ENCODE measurements around the gene CCDC142.
"Not testable (repeated sequence)": the region's sequence is repeated elsewhere in the genome, so short reads cannot be mapped to it uniquely, and the experiment has no call there.

Gene CCDC142

DNA sequence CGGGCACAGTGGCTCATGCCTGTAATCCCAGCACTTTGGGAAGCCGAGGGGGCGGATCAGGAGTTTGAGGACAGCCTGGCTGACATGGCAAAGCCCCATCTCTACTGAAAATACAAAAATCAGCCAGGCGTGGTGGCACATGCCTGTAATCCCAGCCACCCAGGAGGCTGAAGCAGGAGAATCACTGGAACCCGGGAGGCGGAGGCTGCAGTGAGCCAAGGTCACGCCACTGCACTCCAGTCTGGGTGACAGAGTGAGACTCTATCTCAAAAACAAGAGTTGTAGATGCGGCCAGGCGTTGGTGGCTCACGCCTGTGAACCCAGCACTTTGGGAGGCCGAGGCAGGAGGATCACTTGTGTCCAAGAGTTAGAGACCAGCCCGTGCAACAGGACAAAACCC is 12.1 kb downstream of the CCDC142 start:
- not testable (repeated sequence) for FAIRE-seq

DNA sequence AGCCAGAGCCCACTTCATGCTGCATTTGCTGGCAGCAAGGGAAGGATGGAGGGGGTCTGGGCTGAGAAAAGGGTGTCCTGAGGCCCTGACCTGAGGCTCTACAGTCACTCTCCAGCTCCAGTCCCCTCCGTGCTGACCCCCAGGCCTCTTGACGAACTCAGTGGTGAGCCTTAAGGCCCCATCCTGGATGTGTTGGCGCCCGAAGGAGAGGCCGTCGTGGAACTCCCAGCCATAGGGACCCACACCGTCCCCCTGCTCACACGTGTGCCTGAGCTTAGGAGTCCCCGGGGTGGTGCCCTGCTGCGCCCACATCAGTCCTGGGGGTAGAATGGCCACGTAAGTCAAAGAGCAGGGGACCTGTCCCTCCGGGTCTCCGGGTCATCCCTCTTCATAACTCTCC is 18.4 kb downstream of the CCDC142 start:
- no peak for FAIRE-seq

DNA sequence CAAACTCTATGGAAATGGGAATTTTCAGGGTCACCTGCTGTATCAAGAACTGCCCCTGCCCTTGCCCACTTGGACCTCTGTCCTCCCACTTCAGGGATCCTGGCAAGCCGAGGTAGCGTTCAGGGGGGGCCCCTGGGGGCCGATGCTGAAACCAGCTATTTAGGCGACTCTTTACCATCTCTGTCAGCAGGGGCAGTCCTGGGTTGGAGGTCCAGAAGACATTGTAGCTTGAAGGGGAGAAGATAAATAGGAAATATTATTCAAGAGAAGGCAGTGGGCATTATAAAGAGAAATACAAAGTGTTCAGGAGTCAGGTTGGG is 20.1 kb downstream of the CCDC142 start:
- FAIRE-seq, result no peak

DNA sequence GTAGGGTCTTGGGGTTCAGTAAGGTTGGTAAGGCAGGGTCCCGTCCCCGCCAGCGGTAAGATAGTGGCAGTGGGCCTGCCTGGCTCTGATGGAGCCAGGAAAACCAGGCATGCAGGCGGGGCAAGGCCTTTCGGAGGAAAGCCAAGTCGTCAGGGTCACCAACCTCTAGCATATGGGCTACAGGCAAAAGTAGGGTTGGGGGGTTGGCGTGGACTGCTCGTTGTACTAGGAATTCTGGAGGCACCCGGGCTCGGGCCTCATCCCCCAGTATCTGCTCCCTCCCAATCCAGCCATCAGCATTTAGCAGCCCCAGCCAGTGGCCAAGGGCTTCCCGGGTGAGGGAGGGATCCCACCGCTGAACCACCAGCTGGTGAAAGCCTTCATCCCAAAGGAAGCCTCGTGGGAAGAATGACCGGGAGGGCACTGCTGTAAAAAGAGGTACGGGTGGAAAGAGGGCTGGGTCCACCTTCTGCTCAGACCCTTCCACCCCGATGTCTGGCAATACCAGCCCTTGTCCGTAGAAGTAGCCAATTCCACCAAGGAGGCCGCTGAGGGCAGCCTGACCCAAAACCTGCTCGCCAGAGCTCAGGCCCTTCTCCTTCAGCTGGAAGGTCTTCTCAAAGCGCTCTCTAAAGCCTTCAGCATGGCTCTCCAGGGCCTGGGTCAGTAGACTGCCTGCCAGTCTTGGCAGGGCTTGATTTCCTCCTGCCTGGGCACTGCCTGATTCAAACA is 20.6 kb downstream of the CCDC142 start:
- FAIRE-seq, result no peak

DNA sequence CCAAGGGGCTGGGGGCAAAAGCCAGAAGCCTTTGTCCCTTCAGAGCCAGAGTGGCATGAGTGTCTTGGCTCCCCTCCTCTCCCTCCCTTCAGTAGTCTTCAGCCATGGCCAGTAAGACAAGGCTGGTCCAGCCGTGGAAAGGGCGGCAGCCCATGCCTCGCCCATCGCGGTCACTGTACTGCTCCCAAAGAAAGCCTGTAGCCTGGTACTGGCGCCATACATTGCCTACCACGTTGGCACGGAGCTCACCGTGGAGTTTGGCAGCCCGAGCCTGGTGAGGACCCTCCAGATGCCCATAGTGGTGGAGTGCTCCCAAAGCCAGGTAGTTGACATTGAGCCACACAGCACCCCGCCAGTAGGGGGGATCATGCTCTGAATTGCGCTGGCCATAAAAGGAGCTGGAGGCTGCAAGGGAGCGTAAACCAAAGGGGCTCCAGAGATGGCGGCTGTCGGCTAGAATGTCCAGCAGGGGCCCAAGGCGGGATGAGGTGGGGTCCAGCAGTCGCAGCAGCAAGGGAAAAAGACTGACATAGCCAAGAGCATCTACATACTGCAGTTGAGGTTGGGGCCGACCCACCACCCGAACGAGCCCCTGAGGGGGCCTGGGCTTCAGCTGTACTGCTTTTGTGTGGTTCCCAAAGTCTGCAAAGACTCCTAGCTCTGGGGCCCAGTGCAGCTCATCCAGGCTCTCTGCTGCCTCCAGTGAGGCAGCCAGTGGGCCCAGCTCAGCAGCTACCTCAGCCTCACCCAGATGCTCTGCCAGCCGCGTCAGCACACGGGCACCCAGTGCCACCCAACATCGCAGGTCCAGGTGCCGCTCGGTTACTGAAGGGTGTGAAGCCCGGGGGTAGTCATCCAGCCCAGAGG is 21.4 kb downstream of the CCDC142 start:
- no peak for FAIRE-seq

DNA sequence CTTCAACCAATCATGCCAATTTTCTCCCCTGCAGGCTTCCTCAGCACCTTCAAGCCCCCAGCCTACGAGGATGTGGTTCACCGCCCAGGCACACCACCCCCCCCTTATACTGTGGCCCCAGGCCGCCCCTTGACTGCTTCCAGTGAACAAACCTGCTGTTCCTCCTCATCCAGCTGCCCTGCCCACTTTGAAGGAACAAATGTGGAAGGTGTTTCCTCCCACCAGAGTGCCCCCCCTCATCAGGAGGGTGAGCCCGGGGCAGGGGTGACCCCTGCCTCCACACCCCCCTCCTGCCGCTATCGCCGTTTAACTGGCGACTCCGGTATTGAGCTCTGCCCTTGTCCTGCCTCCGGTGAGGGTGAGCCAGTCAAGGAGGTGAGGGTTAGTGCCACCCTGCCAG is 22.6 kb downstream of the CCDC142 start:
- not testable (repeated sequence) for FAIRE-seq

DNA sequence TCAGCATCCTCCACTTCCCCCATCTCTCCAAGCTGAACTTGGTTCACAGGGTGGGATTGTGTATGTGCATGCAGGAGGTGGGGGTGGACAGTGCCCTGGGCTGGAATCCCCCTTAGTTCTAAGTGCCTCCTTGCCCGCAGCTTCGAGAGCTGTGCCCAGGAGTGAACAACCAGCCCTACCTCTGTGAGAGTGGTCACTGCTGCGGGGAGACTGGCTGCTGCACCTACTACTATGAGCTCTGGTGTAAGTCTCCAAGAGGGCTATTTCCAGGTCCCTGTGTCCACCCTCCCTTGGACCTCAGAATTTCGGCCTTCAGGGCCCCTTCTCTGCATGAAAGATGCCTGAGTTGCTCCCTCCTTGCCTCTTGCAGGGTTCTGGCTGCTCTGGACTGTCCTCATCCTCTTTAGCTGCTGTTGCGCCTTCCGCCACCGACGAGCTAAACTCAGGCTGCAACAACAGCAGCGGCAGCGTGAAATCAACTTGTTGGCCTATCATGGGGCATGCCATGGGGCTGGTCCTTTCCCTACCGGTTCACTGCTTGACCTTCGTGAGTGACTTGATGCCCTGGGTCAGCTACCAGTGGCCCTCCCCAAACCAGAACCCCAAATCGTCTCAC is 23.2 kb downstream of the CCDC142 start:
- not testable (repeated sequence) for FAIRE-seq

DNA sequence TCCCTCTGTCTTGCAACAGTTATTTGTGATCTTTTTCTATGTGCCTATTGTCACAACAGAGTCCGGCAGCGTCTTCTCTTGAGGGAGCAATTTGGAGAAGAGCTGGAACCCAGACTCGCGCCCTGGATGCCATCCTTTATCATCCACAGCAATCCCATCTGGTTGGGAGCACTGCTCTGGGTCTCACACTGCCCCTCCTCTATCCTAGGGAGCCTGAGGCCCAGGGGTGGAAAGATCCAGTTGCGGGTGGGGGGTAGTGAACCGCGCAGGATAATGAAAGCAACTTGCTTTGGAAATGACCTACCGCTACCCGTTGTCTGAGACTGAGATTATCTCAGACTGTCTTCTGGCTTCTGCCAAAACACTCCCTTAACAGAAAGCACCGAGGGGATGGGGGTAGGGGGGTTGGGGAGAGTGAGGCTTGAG is 23.8 kb downstream of the CCDC142 start:
- no peak for FAIRE-seq

DNA sequence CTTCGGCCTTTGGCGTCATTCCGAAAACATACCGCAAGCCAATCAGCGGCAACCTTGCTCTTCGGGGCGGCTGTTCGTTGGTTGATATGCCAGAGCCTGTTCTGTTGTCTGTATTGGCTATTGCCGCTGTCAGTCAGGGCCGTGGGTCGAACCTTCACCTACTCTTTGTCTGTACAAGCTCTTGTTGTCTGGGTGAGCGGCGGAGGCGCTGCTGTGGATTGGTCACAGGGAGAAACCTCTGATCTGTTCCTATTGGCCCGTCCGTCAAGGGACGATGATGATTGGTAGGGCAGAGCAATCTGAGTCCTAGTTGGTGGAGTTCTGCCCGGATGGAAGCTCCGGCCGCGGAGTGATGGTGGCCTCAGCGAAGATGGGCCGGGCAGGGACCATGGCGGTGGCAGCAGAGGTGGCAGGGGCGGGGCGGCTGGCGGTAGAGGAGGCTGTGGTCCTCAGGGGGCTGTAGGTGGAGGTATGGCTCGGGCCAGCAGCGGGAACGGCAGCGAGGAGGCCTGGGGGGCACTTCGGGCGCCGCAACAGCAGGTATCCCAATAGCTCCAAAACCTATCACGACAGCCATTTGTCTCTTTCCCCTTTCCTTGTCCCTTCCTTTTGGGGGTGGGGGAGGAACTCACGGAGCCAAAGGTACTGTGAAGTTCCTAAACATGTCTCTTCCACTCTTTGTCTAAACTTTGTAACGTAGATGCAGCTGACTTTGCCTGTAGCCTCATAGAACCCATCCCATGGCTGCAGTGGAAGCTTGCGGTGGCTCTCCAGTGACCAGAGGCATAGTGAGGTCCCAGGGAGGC is 24.5 kb downstream of the CCDC142 start, which contains the start of gene WBP1:
TSS of gene WBP1 (plus strand) at position 307 of the 806 bp plus-strand sequence. CDS start at position 472, 165 bp downstream.
- peak; percentile 96 for FAIRE-seq

DNA sequence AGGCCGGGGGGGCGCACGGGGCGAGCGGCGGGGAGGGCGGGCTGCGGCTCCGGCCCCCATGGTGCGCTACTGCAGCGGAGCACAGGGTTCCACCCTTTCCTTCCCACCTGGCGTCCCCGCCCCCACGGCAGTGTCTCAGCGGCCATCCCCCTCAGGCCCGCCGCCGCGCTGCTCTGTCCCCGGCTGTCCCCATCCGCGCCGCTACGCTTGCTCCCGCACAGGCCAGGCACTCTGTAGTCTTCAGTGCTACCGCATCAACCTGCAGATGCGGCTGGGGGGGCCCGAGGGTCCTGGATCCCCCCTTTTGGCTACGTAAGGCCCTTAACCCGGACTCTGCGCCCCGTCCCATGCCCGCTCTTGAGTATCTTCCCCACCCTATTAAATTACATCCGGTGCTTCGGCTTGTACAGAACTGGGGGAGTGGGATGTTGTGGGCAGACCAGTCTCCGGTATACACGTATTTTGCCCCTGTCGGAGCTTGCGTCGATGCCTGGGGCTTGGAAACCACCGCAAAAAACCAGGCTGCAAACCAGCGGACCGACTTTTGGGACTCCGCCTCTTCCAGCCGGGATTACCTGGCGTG is 25.2 kb downstream of the CCDC142 start:
- FAIRE-seq, result no peak

DNA sequence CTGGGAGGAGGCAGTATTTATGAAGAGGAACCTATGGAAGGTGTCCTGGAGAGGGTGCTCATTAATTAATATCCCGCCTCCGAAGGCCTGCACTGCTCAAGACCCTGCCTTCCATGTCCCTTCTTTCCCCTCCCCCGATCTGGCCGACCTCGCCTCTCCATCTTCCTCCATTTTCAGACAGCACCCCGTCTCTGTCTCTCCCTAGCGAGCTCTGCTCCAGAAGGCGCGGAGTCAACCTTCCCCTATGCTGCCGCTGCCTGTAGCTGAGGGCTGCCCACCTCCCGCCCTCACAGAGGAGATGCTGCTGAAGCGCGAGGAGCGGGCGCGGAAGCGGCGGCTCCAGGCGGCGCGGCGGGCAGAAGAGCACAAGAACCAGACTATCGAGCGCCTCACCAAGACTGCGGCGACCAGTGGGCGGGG is 25.7 kb downstream of the CCDC142 start:
- FAIRE-seq, result no peak

DNA sequence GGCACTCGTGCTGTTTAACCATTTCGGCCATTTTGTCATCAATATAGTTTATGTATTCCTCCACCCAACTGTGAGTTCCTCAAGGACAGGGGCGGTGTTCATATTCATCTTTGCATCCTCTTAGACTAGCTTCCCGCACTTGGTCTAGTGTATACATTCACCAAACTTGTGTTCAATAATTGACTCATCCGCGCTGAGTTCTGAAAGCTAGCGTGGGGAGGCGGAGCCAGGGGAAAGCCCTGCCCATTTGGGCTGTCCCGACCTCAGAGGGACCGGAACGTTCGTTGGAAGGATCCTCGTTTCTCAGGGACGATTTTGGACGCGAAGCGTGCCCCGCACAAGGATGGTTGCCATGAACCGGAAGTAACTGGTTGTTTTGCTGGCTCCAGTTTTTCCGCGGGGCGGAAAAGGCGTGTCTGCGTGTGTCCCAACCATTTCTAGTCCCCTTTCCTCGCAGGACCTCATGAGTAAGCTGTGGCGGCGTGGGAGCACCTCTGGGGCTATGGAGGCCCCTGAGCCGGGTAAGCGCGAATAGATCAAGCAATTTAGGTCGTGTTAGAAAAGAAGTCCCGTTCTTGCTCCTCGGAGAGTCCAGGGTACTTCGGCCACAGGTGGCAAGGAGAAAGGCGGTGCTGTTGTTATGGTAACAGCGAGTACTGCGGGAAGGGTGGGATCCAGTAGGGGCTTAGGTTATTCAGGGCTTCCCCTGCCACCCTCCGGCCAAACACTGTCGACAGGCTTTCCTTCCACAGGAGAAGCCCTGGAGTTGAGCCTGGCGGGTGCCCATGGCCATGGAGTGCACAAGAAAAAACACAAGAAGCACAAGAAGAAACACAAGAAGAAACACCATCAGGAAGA is 27.9 kb downstream of the CCDC142 start, which contains the start of gene INO80B:
TSS of gene INO80B (plus strand) at position 434 of the 858 bp plus-strand sequence. CDS start at position 464, 30 bp downstream.
- FAIRE-seq, result peak; percentile 91

DNA sequence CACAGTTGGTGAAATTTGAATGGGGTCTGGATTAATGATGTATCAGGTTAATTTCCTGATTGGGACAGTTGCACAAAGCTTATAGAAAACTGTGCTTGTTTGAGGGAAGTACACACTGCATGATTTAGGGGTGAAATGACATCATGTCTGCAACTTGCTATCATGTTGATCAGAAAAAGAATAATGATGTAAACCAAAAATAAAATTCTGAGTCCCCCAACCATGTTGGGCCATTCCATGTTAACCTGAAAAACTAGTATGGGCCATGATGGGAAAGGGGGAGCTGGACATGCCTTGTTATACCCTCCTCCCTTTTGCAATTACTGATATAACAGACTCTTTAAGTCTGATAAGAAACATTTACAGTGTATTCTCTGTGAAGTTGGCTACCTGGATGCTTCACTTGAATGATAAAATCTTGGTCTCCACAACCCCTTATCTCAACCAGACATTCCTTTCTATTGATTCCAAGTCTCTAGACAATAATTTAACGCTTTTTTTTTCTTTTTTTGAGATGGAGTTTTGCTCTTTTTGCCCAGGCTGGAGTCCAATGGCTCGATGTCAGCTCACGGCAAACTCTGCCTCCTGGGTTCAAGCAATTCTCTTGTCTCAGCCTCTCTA is 32.1 kb downstream of the CCDC142 start:
- FAIRE-seq, result no peak

DNA sequence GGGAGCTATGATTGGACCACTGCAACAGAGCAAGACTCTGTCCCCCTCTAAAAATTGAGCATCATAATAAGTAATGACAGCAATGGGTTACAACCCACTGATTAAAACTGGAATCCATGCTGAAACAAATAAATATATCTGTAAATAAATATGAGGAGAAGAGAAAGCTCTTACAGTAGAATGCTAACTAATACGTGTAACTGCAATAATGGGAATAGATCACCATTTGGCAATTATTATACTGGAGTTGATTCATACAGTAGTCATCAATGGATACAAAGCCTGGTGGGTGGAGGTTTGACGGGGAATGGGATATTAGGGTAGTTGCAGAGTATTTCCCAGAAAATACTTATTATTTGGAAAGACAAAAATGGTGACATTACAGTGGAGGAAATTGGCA is 34.0 kb downstream of the CCDC142 start:
- no peak for FAIRE-seq

DNA sequence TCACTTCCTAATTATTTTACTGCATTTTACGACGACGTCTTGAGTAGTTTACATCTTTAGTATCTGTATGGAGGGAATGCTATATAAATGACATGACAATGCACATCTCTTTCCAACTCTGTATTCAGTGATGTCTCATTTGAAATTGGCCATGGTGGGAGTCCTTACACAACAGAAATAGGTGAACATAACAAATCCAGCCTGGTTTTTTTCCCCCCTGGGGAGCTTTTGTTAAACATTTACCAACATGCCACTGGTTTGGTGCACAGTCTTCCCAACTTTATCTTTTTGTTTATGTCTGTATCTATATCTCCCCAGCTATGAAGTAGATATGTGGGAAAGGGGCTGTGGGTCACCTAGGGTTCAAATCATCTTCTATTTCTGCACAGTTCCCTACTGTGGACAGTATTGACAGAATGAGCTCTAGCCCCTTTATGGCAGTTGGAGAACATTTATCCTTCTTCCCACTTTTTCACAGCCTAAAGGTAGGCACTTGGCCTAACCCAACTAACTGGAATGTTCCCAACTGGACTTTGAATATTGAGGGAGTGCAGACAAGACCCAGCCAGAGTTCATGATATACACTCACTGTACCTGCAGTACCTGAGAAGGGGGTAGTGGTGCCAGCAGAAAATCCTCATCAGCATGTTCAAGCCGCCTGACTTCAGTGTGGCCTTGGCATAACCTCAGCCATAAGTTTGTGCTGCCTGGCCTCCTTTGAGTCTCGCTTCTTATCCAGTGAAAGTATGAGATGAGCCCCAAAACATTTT is 35.4 kb downstream of the CCDC142 start:
- no peak for FAIRE-seq

DNA sequence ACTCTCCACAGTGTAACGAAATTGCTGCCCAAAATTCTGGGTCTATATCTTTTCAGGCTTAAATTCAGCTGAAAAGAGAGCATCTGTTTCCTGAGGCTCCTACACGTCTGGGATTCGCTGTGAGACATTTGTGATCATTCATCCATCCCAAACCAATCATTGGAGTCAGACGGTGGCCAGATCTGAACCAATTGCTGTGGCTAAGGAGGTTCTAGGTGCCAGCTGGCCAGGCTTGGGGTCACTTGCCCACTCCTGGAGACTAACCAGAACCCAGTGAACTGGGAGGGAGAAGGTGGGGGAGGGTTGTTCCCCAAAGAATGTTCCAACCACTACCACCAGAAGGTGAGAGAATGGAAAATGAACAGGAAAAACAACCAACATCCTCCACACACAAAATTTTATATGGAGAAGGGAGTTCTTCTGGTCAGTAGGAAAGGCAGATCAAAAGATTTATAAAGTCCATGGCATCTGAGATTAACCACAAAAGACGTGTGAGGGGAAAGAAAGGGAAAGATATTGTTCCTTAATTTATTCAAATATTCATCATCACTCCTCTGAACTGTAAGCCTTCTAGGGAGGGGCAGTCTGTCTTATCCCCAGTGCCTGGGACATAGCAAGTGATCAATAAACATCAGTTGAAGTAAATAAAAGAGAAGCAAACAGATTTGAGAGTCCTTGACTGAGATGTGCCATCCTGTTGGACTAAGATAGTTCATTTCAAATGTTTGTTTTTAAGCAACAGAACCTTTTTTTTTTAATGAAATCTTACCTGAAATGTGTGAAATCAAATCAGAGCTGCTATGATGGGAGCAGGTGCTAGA is 38.1 kb downstream of the CCDC142 start:
- no peak for FAIRE-seq

DNA sequence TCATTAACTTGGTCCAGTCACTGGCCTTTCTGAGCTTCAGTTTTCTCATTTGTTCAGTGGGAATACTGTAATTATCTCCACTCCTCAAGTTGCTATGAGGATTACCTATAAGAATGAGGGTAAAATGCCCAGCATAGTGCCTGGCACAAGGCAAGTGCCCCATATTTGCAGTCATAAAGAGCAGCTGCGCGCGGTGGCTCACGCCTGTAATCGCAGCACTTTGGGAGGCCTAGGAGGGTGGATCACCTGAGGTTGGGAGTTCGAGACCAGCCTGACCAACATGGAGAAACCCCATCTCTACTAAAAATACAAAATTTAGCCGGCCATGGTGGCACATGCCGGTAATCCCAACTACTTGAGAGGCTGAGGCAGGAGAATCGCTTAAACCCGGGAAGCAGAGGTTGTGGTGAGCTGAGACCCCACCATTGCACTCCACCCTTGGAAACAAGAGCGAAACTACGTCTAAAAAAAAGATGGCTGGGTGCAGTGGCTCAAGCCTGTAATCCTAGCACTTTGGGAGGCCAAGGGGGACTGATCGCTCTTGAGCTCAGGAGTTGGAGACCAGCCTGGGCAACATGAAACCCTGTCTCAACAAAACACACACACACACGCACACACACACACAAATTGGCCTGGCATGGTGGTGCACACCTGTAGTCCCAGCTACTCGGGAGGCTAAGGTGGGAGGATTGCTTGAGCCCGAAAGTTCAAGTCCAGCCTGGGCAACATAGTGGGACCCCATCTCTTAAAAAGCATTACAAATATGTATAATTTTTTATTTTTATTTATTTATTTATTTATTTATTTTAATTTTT is 40.1 kb downstream of the CCDC142 start:
- not testable (repeated sequence) for FAIRE-seq

Data from islet of Langerhans (tissue), 1 donor.